HG03175 (cell line): ENCODE data around the gene CRYBG2.

Experiments
- ATAC-seq: cut with Tn5 transposase; IDR thresholded peaks from one replicate; pipeline ENCODE4 v1.9.1; 2021; ENCODE audit warnings: mild to moderate bottlenecking, moderate library complexity; ENCODE audit not compliant: unreplicated experiment

The CRYBG2 gene

DNA sequence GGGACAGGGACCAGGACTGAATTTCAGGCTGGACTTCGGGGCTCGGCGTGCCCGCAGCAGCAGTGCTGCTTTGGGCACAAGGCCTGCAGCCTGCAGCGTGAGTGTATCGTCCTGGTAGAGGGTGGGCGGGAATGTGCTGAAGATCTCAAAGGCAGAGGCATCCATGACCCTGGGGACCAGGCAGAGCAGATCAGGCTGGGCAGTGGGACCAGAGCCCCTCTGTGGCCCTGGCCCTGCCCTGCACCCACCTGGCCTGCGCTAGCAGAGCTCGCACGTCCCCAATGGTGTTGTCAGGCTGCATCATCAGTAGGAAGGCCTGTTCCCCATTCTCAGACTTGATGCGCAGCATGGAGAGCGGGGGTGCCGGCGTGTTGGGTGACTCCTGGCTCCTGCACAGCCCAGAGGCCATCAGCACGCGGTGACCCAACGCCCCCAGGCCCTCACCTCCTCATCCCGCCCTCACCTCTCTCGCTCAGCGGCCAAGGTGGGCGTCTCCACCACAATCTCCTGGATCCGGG lies 71.5 kb downstream of the CRYBG2 start:
- no peak for ATAC-seq

DNA sequence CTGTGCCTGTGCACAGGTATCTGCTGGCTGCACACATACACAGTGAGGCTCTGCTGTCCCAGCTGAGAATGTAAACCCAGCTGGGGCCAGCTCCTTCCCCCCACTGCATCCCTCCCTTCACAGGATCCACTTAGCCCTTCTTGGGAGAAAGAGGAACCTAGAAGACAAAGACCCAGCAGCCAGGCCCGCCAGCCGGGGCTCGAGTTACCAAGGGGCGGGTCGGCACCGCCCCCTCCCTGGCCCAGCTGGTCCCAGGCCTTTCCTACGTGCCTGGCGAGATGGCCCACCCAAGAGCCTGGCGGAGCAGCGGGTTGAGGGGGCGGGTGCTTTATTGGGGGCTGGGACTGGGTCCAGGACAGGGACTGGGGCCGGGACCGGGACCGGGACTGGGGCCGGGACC lies 72.0 kb downstream of the CRYBG2 start:
- no peak for ATAC-seq

DNA sequence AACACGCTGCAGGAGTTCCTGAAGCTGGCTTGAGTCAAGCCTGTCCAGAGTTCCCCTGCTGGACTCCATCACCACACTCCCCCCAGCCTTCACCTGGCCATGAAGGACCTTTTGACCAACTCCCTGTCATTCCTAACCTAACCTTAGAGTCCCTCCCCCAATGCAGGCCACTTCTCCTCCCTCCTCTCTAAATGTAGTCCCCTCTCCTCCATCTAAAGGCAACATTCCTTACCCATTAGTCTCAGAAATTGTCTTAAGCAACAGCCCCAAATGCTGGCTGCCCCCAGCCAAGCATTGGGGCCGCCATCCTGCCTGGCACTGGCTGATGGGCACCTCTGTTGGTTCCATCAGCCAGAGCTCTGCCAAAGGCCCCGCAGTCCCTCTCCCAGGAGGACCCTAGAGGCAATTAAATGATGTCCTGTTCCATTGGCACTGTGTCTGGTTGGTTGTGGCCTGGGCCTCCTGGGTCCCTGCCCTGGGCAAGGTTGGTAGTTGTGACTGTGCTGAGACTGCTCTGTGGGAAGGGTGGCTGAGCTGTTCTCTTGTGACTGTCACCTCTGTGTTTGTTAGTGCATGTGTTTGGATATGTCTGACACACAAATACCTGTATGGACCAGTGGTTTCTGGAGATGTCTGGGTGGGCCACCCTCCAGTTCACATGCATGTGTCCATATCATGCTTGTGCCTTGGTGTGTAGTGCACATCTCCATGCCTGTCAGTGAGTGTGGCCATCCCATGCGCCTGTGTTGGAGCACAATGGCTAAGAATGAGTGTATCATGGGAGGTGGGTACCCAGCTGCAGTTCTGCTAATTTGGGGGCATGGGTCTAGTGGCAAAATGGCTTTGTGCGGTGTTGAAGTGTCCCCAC lies 72.6 kb downstream of the CRYBG2 start:
- no peak for ATAC-seq

DNA sequence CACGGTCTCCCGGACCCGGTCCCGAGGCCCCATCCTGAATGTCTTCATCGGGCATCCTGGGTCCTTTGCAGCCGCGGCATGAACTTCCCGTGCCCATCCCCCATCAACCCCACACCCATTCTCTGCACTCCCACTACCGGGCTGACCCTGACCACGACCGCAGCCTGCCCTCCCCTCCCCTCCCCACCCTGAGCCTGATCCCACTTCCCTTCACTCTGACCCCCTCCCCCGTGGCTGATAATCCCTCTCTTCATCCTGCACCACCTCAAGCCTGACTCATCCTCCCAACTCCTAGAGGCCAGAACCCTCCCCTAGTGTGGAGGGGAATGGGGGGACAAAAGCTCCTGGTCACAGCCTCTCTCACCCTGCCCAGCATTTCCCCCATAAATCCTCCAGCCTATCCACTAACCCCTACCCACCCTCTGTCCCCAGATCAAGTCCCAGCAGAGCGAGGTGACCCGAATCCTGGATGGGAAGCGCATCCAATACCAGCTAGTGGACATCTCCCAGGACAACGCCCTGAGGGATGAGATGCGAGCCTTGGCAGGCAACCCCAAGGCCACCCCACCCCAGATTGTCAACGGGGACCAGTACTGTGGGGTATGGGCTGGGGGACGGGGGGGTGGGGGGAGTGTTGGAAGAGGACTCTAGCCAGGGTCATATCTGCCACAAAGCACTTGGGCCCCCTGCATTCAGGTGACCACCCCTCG lies 73.4 kb downstream of the CRYBG2 start:
- no peak for ATAC-seq

DNA sequence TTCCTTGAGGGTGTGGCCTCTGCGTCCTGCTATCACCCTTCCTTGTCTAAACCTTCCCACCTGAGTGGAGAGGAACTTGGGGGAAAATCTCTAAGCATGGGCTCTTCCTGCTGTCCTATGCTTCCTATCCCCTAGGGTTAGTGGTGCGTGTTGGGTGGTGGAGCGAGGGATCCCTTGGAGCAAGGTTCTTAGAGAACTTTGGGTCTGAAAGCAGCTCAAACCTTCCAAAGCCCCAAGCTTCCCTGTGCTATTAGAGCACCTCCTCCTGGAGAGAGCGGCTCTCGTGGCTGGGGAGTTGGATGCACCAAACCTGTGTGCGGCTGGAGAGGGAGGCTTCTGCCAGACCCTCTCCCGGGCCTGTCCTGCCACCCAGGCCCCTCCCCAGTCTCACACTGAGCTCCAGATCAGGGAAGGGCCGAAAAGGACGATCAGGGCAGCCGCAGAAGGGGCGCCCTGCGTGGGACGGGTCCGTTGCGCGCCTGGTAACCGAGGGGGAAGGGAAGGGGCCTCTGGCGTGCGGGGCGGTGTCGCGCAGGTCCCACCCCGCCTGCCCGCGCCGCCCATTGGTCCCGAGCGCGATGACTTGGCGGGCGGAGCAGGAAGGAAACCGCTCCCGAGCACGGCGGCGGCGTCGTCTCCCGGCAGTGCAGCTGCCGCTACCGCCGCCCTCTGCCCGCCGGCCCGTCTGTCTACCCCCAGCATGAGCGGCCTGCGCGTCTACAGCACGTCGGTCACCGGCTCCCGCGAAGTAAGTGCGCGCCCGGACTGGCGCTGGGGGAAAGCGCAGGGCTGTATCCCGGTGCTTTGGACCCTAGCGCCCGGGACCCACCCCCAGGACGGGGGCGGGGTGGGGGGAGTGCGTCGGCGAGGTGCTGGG lies 74.2 kb downstream of the CRYBG2 start, which contains the start of gene SH3BGRL3:
Gene SH3BGRL3 (plus strand): TSS at position 631 of the 877 bp plus-strand sequence. CDS start 70 bp downstream, at position 701.
- ATAC-seq: peak; percentile 55

DNA sequence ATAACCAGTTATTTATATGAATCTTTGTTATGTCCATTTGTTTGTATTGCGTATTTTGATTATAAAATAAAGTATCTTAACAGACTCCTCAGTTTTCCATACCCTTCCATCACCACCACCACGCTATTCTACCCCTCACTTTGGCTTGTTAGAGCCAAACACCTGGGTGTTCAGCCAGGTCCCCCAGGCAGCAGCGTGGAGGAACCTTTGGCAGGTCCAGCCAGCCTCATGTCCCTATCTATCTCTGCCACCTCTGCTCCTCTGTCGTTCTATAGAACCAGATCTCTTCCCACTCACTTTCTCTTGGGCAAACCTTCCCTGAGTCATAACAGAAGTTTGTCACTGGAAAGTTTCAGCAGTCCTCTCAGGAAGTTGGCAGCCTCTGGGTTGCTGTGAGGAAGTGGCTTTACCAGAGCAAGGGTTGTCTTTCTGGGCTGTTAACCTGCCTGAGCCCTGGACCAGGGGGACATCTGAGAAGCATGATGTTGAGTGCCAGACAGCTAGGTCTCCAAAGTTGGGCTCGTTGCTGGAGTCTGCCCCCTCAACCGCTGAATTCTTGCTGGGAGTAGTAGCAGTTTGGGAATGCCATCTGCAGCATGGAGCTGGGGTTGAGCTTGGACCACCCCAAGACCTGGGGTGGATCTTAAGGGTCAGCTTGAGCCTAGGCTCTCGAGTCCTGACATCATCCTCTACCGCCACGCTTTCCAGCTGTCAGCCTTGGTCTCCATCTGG lies 75.0 kb downstream of the CRYBG2 start:
- no peak for ATAC-seq

DNA sequence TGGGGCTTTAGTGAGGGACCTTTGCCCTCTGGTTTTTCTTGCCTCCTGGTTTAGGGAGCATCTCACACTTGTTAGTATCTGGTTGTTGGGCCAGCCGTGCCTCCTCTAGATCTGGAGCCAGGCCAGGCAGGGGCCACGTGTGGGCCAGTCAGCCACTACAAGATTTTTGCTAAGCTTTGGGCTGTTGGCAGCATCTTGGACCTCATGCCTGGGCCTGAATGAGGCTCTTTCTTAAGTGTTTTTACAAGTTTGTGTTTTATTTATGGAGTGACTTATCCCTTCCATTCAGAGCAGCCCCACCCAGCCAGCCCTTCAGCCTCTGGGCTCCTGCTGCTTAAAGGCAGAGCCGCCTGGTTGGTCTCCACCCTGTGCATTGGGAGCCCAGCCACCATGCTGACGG lies 75.6 kb downstream of the CRYBG2 start:
- ATAC-seq: no peak

DNA sequence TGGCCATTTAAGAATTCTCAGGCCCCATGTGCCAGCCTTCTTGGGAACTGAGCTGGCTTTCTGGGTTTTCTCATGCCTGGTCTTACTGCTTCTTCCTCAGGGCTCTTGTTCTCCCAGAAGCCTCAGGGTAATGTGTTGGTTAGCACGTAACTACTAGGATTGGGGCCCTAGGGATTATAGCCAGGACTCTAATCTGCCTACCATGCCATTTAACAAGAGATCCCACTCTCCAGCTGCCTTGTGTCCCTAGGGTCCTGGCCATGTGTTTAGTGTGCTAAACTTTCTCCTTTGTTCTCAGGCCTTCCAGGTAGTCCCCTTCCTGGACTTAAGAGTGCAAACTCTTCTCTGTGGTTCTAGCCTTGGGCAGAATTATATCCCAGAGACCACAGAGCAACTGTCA lies 76.2 kb downstream of the CRYBG2 start:
- ATAC-seq: no peak

DNA sequence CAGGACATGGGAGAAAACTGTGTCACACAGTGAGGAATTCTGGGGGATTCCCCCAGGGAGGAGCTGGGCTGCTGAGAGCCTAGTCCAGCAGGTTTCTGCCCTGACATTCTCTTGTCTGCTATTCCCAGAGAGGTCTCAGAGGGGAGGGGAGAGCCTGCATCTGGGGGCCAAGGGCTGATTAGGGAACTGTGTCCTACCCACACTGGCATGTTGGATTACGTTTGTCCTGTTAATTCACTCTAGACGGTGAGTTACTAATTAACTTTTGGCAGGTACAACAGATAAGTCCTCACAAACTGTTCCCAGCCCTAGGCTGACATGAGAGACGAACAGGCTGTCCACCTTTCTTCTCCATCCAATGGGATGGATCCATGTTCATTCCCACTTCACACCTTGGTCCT lies 76.7 kb downstream of the CRYBG2 start:
- no peak for ATAC-seq

DNA sequence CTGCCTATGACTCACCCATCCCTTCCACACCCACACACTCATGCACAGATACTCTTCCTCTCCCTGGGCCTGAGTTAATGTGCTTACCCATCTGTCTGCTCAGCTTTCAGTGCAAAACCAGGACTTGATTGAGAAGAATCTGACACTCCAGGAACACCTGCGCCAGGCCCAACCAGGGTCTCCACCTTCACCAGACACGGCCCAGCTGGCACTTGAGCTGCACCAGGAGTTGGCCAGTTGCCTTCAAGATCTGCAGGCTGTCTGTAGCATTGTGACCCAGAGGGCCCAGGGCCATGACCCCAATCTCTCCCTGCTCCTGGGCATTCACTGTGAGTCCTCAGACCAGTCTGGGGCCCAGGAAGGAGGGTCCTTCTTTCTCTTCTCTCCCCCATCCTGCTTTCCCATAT lies 77.5 kb downstream of the CRYBG2 start:
- ATAC-seq: no peak

DNA sequence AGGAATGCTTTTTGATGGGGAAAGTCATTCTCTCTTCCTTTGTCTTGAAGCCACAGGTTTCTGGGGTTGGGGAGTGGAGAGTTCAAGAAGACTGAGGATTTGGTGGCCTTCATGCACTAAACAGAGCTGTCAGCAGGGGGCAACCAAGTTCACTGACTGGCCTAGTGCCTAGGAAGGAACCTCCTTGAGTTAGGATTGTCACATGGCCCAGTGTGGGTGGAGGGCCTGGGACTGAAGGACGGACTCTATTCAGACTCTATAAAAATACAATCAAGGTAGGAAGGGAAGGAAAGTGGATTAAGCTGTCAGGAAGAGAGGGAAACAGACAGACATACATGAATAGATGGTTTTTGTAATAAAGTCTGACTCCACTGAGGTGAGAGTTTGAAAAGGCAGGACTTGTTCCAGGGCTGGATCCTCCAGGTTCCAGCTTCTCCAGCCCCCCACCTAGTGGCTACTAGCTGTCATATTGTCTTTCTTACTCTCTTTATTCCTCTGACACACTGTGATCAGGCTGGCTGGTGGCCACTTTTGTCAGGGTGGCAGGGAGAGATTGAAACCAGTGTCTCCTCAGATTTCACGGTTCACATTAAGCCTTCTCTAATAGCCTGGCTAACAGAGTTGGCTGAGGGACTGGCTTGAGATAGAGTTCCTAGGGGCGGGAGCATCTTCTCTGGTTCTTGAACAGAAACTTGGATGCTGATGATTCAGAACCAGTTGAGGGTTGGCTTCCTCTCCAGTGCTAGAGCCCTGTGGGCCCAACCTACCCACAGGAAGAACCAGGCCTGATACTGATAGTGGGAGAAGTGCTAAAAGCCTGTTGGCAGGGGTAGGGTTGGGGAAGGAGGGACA lies 78.1 kb downstream of the CRYBG2 start:
- peak; percentile 36 for ATAC-seq

DNA sequence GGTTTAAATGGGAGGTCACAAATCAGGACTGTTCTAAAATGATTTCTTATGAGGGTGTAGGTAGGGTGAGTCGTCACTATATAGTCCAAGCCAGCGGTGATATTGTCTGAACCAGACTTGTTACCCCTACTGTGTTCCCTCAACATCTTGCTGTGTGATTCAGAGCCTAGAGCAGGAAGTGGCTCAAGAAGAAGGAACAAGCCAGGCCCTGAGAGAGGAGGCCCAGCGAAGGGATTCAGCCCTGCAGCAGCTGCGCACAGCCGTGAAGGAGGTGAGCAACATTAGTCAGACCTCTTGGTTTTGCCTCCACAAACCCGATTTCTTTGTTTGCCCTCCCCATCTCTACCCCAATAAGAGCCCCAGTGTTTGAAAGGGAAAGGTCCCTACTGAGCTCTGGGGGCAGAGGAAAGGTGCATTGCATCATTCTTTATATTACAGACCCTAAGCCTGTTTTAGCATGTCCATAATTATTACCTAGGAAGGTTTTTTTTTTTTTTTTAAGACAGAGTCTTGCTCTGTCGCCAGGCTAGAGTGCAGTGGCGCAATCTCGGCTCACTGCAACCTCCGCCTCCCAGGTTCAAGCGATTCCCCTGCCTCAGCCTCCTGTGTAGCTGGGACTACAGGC lies 79.0 kb downstream of the CRYBG2 start:
- no peak for ATAC-seq
